NB4 (cell line): ENCODE data around the gene MMAB.

ENCODE experiments used
- MAX ChIP-seq: IDR thresholded peaks from 2 replicates; pipeline ENCODE4 v1.6.1; 2011; ENCODE audit warnings: low read depth, low read length
- MYC ChIP-seq: IDR thresholded peaks from 2 replicates; pipeline ENCODE4 v1.6.1; 2011; ENCODE audit warnings: low read depth, low read length
- POLR2A ChIP-seq: IDR thresholded peaks from 2 replicates; pipeline ENCODE4 v1.6.1; 2011; ENCODE audit warnings: mild to moderate bottlenecking; ENCODE audit not compliant: insufficient read length; ENCODE audit errors: extremely low read depth
- TF ChIP-seq, protein P1 (sequence below): IDR thresholded peaks from one replicate; pipeline ENCODE4 v1.5.1; 2012; ENCODE audit warnings: low read depth, low read length

DNA sequence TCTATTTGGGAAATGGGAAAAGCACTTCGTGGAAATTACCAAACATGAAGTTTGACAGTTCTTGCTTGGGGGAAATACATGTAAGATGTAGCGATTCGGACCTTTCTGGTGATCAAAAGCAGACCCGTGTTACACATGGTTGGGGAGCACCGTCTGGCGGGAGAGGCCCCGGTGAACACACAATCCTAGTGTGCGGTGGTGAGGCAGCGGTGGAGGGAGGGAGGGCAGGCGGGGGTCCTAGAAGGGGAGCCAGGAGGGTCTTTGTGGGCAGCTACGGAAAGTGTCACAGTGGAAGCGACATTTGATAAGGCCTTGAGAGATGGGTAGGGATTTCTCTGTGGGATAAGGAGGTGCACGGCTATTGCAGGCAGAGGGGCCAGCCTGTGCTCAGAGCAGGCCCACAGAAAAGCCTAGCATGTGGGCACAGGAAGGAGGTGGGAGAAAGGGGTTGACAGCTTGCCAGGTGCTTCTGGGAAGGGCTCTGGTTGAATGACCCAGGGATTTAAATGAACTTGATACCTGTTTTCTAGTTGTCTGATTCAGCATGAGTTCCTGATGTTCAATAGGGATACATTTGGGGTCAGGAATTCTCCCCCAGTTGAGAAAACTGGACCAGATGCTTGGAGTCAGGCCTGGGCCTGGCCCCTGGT, 7.5 kb upstream of the MMAB start:
- TF ChIP-seq, protein P1, sequence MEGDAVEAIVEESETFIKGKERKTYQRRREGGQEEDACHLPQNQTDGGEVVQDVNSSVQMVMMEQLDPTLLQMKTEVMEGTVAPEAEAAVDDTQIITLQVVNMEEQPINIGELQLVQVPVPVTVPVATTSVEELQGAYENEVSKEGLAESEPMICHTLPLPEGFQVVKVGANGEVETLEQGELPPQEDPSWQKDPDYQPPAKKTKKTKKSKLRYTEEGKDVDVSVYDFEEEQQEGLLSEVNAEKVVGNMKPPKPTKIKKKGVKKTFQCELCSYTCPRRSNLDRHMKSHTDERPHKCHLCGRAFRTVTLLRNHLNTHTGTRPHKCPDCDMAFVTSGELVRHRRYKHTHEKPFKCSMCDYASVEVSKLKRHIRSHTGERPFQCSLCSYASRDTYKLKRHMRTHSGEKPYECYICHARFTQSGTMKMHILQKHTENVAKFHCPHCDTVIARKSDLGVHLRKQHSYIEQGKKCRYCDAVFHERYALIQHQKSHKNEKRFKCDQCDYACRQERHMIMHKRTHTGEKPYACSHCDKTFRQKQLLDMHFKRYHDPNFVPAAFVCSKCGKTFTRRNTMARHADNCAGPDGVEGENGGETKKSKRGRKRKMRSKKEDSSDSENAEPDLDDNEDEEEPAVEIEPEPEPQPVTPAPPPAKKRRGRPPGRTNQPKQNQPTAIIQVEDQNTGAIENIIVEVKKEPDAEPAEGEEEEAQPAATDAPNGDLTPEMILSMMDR, result no peak
- TF ChIP-seq MAX, result no peak
- TF ChIP-seq POLR2A, result no peak
- no peak for TF ChIP-seq MYC
